Mammary epithelial cell (primary cell): ENCODE data around the gene ADAMTS7.
"Not testable (repeated sequence)": the region's sequence is repeated elsewhere in the genome, so short reads cannot be mapped to it uniquely, and the experiment has no call there.

Source experiments
- CTCF ChIP-seq, 2 donors: IDR thresholded peaks in 1 of 2; conservative IDR thresholded peaks in 1 of 2; 2 replicates each; pipeline ENCODE4 v1.5.1; 2011 to 2012; ENCODE audit warnings: inconsistent platforms in 2 of 2, low read length in 2 of 2, mild to moderate bottlenecking in 2 of 2, control low read depth in 1 of 2, low read depth in 1 of 2; ENCODE audit not compliant: insufficient read depth in 1 of 2; ENCODE audit errors: extremely low read depth in 1 of 2
- EZH2 ChIP-seq: IDR thresholded peaks from 2 replicates; pipeline ENCODE4 v1.6.1; 2012; ENCODE audit warnings: low read length, inconsistent platforms, borderline replicate concordance

- TF ChIP-seq CTCF (conservative IDR thresholded peaks at IDR 0.05 in 1 of 2, IDR thresholded peaks at IDR 0.05 in 1 of 2; ENCODE audit: extremely low read depth in 1 of 2, insufficient read depth in 1 of 2, low read depth in 1 of 2, low read length in 2 of 2); EZH2: not testable (repeated sequence)
These were observed 51.0 kb downstream of the ADAMTS7 start for GRCh38 chr15:78760091-78760882.
